ENCODE measurements around the gene DIAPH3. TPM values are rescaled to one million over a fixed set of nuclear protein-coding genes. Genes with fewer than 3 reads are reported as not detected.

DIAPH3 gene
- polyA plus RNA-seq, 2 donors, result 1.3 to 2.2 TPM

DNA sequence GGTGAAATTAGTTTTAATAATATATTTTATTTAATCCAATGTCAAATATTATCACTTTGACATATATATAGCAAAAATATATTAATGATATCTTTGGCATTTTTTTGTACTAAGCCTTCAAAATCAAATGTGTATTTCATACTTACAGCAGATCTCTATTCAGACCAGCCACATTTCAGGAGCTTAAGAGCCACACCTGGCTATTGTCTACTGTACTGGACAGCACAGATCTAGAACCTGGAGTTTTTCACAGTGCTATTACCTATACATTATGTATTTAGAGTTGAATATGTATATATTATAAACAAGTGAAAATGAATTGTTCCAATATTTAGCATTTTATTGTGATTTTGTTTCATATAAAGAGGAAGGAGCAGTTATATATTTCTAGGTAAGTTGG lies 486.3 kb downstream of the DIAPH3 start:
- Histone ChIP-seq H3K4me3 (ENCODE audit: low read depth in 1 of 2, low read length in 2 of 2) (no peak overlapping the region), H3K9me3 (ENCODE audit: control insufficient read depth in 2 of 2, insufficient read depth in 1 of 2, low read depth in 1 of 2, low read length in 1 of 2) (no peaks in the 10 kb centered on the region), H3K36me3 (ENCODE audit: control insufficient read depth in 2 of 2, insufficient read depth in 2 of 2, low read length in 1 of 2) (no peaks in the 10 kb centered on the region), H3K4me1 (ENCODE audit: control insufficient read depth in 2 of 2, insufficient read depth in 2 of 2, low read length in 1 of 2) (no peaks in the 10 kb centered on the region), H3K27ac (ENCODE audit: low read depth in 2 of 2, low read length in 1 of 2) (no peak overlapping the region), H3K27me3 (ENCODE audit: control insufficient read depth in 1 of 2, insufficient read depth in 2 of 2, low read length in 2 of 2) (no peaks in the 10 kb centered on the region)

DNA sequence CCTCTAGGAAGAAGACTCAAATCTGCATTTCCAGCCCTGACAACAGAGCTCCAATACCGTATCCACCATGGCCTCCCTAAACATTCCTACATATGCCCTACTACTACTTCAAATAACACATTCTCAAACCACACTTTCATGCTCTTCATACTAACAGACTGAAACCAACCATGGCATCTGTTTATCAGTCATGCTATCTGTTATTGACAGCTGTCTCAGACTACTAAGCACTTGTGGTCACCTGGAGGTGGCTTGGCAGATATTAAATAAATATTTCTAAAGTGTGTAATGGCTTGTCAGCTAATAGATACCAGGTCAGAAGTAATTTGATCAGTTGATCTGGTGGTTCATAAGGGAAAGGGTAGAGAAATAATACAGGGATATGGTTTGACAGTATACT lies 489.1 kb downstream of the DIAPH3 start:
- Histone ChIP-seq H3K36me3 (ENCODE audit: control insufficient read depth in 2 of 2, insufficient read depth in 2 of 2, low read length in 1 of 2) (no peaks in the 10 kb centered on the region), H3K9me3 (ENCODE audit: control insufficient read depth in 2 of 2, insufficient read depth in 1 of 2, low read depth in 1 of 2, low read length in 1 of 2) (no peaks in the 10 kb centered on the region), H3K27me3 (ENCODE audit: control insufficient read depth in 1 of 2, insufficient read depth in 2 of 2, low read length in 2 of 2) (no peaks in the 10 kb centered on the region), H3K4me3 (ENCODE audit: low read depth in 1 of 2, low read length in 2 of 2) (no peak overlapping the region), H3K4me1 (ENCODE audit: control insufficient read depth in 2 of 2, insufficient read depth in 2 of 2, low read length in 1 of 2) (no peaks in the 10 kb centered on the region), H3K27ac (ENCODE audit: low read depth in 2 of 2, low read length in 1 of 2) (no peak overlapping the region)
- WGBS, 2 donors, result 93% methylated on average over 1 of the region's 1 CpG

DNA sequence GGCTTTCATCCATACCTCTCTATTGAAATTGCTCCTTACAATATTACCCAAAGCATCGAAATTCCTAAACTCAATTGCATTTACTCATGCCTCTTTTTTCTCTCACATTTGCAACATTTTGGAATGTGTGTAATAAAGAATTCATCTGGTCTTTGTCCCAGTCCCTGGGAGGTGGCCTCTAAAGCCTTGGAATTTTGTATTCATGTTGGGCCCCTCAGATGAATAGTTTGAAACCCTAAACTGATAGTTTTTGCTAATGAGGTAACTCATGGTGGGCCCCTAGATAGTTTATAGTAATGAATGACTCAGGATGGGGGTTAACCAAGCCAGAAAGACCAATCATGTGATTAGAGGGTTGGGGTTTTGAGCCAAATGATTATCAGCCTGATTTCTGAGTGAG lies 490.4 kb downstream of the DIAPH3 start:
- Histone ChIP-seq H3K27ac (ENCODE audit: low read depth in 2 of 2, low read length in 1 of 2) (no peak overlapping the region), H3K36me3 (ENCODE audit: control insufficient read depth in 2 of 2, insufficient read depth in 2 of 2, low read length in 1 of 2) (no peaks in the 10 kb centered on the region), H3K27me3 (ENCODE audit: control insufficient read depth in 1 of 2, insufficient read depth in 2 of 2, low read length in 2 of 2) (no peaks in the 10 kb centered on the region), H3K4me3 (ENCODE audit: low read depth in 1 of 2, low read length in 2 of 2) (no peak overlapping the region), H3K4me1 (ENCODE audit: control insufficient read depth in 2 of 2, insufficient read depth in 2 of 2, low read length in 1 of 2) (no peaks in the 10 kb centered on the region), H3K9me3 (ENCODE audit: control insufficient read depth in 2 of 2, insufficient read depth in 1 of 2, low read depth in 1 of 2, low read length in 1 of 2) (no peaks in the 10 kb centered on the region)
- 90 to 95% methylated on average over 1 of the region's 1 CpG for WGBS, 2 donors

DNA sequence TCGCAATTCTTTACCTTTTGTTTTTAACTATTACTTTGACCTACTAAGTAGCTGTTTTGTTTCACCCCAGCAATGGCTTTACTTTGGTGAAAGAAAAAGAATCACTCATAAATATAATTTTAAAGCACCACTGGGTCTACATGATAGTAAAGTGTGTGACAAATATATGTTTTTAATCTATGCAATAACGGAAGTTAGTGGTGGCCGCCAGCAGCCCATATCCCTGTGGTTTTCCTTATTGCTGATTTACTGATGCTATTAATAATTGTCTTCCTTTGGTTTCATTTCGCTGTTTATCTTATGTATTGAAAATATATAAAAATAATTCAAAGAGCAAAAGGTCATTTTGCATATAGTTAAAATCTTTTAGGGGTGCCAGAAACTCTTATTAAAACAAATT lies 491.3 kb downstream of the DIAPH3 start:
- no peaks in the 10 kb centered on the region for H3K27me3 ChIP-seq (ENCODE audit: control insufficient read depth in 1 of 2, insufficient read depth in 2 of 2, low read length in 2 of 2)
- 80 to 82% methylated on average over 4 of the region's 4 CpGs for WGBS, 2 donors
- no peaks in the 10 kb centered on the region for H3K36me3 ChIP-seq (ENCODE audit: control insufficient read depth in 2 of 2, insufficient read depth in 2 of 2, low read length in 1 of 2)
- H3K4me1 ChIP-seq (ENCODE audit: control insufficient read depth in 2 of 2, insufficient read depth in 2 of 2, low read length in 1 of 2), result no peaks in the 10 kb centered on the region
- no peaks in the 10 kb centered on the region for H3K9me3 ChIP-seq (ENCODE audit: control insufficient read depth in 2 of 2, insufficient read depth in 1 of 2, low read depth in 1 of 2, low read length in 1 of 2)
- H3K27ac ChIP-seq (ENCODE audit: low read depth in 2 of 2, low read length in 1 of 2), result no peak overlapping the region
- no peak overlapping the region for H3K4me3 ChIP-seq (ENCODE audit: low read depth in 1 of 2, low read length in 2 of 2)

DNA sequence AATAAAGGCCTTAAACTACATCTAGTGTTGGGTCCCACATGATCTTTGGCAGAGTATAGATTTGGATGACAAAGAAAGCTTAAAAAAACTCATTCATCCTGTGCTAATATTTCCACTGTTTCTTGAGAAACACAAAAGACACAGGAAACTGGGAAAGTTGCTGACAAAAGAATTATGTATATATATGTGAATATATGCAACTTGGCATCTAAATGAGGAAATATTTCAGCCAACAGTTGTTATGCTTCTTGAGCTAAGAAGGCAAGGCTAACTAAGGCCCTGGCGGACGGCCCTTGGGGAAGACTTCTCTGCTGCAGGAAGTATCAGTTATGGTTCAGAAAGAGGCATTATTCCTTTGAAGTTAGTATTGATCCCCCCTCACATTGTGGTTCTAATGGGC lies 491.8 kb downstream of the DIAPH3 start:
- Histone ChIP-seq H3K9me3 (ENCODE audit: control insufficient read depth in 2 of 2, insufficient read depth in 1 of 2, low read depth in 1 of 2, low read length in 1 of 2) (no peaks in the 10 kb centered on the region), H3K4me1 (ENCODE audit: control insufficient read depth in 2 of 2, insufficient read depth in 2 of 2, low read length in 1 of 2) (no peaks in the 10 kb centered on the region), H3K36me3 (ENCODE audit: control insufficient read depth in 2 of 2, insufficient read depth in 2 of 2, low read length in 1 of 2) (no peaks in the 10 kb centered on the region), H3K27me3 (ENCODE audit: control insufficient read depth in 1 of 2, insufficient read depth in 2 of 2, low read length in 2 of 2) (no peaks in the 10 kb centered on the region), H3K4me3 (ENCODE audit: low read depth in 1 of 2, low read length in 2 of 2) (no peak overlapping the region), H3K27ac (ENCODE audit: low read depth in 2 of 2, low read length in 1 of 2) (no peak overlapping the region)
- 83 to 90% methylated on average over 2 of the region's 2 CpGs for WGBS, 2 donors

DNA sequence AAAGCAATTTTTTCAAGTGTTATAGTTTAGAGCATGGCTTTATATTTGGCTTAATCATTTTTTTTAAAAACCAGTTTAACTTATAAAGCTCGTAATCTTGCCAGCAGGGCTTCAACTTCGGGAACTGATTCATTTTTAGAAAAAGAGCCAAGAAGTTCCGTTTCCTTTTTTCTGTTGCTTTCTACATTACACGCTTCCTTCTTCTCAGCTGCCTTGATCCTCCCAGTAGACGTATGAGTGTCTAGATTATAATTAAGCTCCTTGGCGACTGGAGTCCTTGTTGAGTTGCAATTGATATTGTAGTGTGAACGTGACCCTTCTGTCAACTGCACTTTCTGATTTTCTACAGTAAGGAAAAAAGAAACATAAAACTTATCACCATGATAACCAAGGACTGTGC lies 497.2 kb downstream of the DIAPH3 start:
- no peak overlapping the region for H3K4me3 ChIP-seq (ENCODE audit: low read depth in 1 of 2, low read length in 2 of 2)
- no peaks in the 10 kb centered on the region for H3K9me3 ChIP-seq (ENCODE audit: control insufficient read depth in 2 of 2, insufficient read depth in 1 of 2, low read depth in 1 of 2, low read length in 1 of 2)
- no peak overlapping the region for H3K27ac ChIP-seq (ENCODE audit: low read depth in 2 of 2, low read length in 1 of 2)

DNA sequence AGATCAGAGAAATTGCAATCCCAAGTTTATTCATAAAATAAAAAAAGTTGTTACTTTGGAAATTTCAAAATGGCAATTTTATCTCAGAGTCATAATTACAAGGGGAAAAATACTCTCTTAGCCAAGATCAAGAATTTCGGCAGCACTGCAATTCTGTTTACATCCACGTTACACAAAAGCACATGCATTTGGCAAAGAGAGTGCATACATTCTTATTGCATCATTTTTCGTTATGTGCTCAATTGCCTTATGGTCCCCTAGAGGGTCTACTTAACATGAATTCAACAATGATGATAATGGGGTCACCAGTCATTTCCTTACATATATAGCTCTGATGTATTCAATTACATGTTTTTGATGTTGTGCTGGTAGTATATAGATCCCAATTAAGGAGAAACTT lies 498.0 kb downstream of the DIAPH3 start:
- Histone ChIP-seq H3K4me1 (ENCODE audit: control insufficient read depth in 2 of 2, insufficient read depth in 2 of 2, low read length in 1 of 2) (no peaks in the 10 kb centered on the region), H3K36me3 (ENCODE audit: control insufficient read depth in 2 of 2, insufficient read depth in 2 of 2, low read length in 1 of 2) (no peaks in the 10 kb centered on the region), H3K27me3 (ENCODE audit: control insufficient read depth in 1 of 2, insufficient read depth in 2 of 2, low read length in 2 of 2) (no peaks in the 10 kb centered on the region), H3K9me3 (ENCODE audit: control insufficient read depth in 2 of 2, insufficient read depth in 1 of 2, low read depth in 1 of 2, low read length in 1 of 2) (no peaks in the 10 kb centered on the region), H3K27ac (ENCODE audit: low read depth in 2 of 2, low read length in 1 of 2) (no peak overlapping the region), H3K4me3 (ENCODE audit: low read depth in 1 of 2, low read length in 2 of 2) (no peak overlapping the region)
- 61 to 67% methylated on average over 3 of the region's 3 CpGs for WGBS, 2 donors

More for the DNA sequence above, 497.2 kb downstream of the DIAPH3 start:
- 16 to 35% methylated on average over 7 of the region's 7 CpGs for WGBS, 2 donors
- Histone ChIP-seq H3K36me3 (ENCODE audit: control insufficient read depth in 2 of 2, insufficient read depth in 2 of 2, low read length in 1 of 2) (no peaks in the 10 kb centered on the region), H3K4me1 (ENCODE audit: control insufficient read depth in 2 of 2, insufficient read depth in 2 of 2, low read length in 1 of 2) (no peaks in the 10 kb centered on the region), H3K27me3 (ENCODE audit: control insufficient read depth in 1 of 2, insufficient read depth in 2 of 2, low read length in 2 of 2) (no peaks in the 10 kb centered on the region)

DNA sequence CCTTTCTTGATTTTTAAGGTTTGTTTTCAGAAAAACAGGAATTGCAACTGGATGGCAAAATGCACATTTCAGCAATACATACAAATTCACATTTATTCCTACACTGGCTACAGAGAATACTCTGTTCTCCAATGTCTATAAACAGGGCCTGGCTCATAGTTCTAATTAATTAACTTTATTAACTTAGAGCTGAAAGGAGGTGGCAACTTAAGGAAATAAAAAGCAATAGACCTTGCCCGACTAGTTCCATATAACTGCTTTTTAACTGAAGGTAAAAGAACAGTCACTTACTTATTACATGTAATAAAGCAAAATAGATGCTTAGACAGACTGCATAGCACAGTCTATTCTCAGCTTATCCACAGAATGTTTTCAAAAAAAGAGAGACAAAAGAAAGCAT lies 498.5 kb downstream of the DIAPH3 start:
- no peaks in the 10 kb centered on the region for H3K4me1 ChIP-seq (ENCODE audit: control insufficient read depth in 2 of 2, insufficient read depth in 2 of 2, low read length in 1 of 2)
- WGBS, 2 donors, result 59 to 64% methylated on average over 1 of the region's 1 CpG
- no peaks in the 10 kb centered on the region for H3K36me3 ChIP-seq (ENCODE audit: control insufficient read depth in 2 of 2, insufficient read depth in 2 of 2, low read length in 1 of 2)
- H3K27ac ChIP-seq (ENCODE audit: low read depth in 2 of 2, low read length in 1 of 2), result no peak overlapping the region
- no peaks in the 10 kb centered on the region for H3K9me3 ChIP-seq (ENCODE audit: control insufficient read depth in 2 of 2, insufficient read depth in 1 of 2, low read depth in 1 of 2, low read length in 1 of 2)
- H3K27me3 ChIP-seq (ENCODE audit: control insufficient read depth in 1 of 2, insufficient read depth in 2 of 2, low read length in 2 of 2), result no peaks in the 10 kb centered on the region
- H3K4me3 ChIP-seq (ENCODE audit: low read depth in 1 of 2, low read length in 2 of 2), result no peak overlapping the region

DNA sequence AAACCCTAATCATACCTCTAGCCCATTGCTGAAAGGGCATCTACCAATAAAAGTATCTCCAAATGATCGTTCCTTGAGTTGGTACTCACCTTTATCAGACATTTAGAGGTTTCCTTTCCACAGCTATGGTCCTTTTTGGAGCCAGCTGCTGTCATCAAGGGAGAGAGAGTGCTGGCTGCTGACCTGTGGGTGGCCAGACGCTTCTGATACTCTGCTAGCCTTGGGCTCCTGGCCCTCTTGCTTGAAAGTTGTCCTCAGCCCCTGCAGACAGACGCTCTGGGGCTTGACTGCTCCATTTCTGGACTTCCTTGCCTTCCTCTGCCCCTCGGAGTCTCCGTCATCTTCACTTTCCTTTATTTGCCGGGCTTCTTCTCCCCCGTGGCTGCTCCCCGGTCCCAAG lies 499.1 kb downstream of the DIAPH3 start:
- Histone ChIP-seq H3K27ac (ENCODE audit: low read depth in 2 of 2, low read length in 1 of 2) (no peak overlapping the region), H3K36me3 (ENCODE audit: control insufficient read depth in 2 of 2, insufficient read depth in 2 of 2, low read length in 1 of 2) (no peaks in the 10 kb centered on the region), H3K9me3 (ENCODE audit: control insufficient read depth in 2 of 2, insufficient read depth in 1 of 2, low read depth in 1 of 2, low read length in 1 of 2) (no peaks in the 10 kb centered on the region), H3K4me1 (ENCODE audit: control insufficient read depth in 2 of 2, insufficient read depth in 2 of 2, low read length in 1 of 2) (no peaks in the 10 kb centered on the region), H3K27me3 (ENCODE audit: control insufficient read depth in 1 of 2, insufficient read depth in 2 of 2, low read length in 2 of 2) (no peaks in the 10 kb centered on the region), H3K4me3 (ENCODE audit: low read depth in 1 of 2, low read length in 2 of 2) (no peak overlapping the region)
- WGBS, 2 donors, result 63 to 74% methylated on average over 8 of the region's 8 CpGs

DNA sequence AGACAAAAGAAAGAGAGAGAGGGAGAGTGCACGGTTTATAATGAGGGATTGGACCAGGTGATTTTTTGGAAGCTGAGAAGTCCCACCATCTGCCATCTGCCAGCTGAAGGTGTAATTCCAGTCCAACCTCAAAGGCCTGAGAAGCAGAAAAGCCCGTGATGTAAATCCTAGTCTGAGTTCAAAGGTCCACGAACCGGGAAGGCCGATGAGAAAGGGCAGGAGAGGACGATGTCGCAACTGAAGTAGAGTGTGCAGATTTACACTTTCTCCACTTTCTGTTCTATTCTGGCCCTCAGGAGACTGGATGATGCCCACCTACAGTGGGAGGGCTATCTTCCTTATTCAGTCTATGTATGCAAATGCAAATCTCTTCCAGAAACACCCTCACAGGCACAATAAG lies 500.0 kb downstream of the DIAPH3 start:
- Histone ChIP-seq H3K36me3 (ENCODE audit: control insufficient read depth in 2 of 2, insufficient read depth in 2 of 2, low read length in 1 of 2) (no peaks in the 10 kb centered on the region), H3K4me1 (ENCODE audit: control insufficient read depth in 2 of 2, insufficient read depth in 2 of 2, low read length in 1 of 2) (no peaks in the 10 kb centered on the region), H3K27me3 (ENCODE audit: control insufficient read depth in 1 of 2, insufficient read depth in 2 of 2, low read length in 2 of 2) (no peaks in the 10 kb centered on the region), H3K27ac (ENCODE audit: low read depth in 2 of 2, low read length in 1 of 2) (no peak overlapping the region), H3K9me3 (ENCODE audit: control insufficient read depth in 2 of 2, insufficient read depth in 1 of 2, low read depth in 1 of 2, low read length in 1 of 2) (no peaks in the 10 kb centered on the region), H3K4me3 (ENCODE audit: low read depth in 1 of 2, low read length in 2 of 2) (no peak overlapping the region)
- 86 to 97% methylated on average over 7 of the region's 7 CpGs for WGBS, 2 donors
